Sigmoid colon (tissue), 4 donors: ENCODE results near the gene BLTP1.

Experiments
- CTCF ChIP-seq, 4 experiments: fragments of 450-650 bp in 3 of 4; fragments of 200-600 bp in 1 of 4; IDR thresholded peaks; one replicate each; pipeline ENCODE4 v1.5.1; 2016 to 2019; ENCODE audit warnings: antibody characterized with exemption in 4 of 4, mild to moderate bottlenecking in 3 of 4, moderate library complexity in 2 of 4
- POLR2AphosphoS5 ChIP-seq, 4 donors: sonication (generic); formaldehyde crosslinking; IDR thresholded peaks; one replicate each; pipeline ENCODE4 v1.6.1; 2017; ENCODE audit warnings: antibody characterized with exemption in 4 of 4

DNA sequence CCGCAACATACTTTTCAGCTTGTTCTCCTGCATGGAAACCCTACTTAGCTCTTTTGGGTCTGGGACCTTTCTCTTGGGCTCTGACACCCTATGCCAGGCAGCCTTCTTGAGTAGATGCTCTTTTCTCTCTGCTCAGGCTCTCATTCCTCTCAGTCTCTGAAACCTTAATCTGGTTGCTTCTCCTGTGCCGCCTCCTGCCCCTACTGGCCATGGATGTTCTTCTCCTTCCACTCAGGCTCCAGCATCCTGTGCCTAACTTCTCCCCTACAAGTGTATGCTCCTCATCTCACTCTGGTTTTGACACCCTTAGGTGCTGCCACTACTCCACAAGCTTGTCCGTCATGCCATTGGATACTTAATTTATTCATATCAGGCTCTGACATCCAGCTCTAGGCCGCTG is 15.2 kb downstream of the BLTP1 start:
- TF ChIP-seq CTCF (IDR thresholded peaks at IDR 0.05) (no peak), POLR2AphosphoS5 (IDR thresholded peaks at IDR 0.05) (no peak)
